ENCODE results near the gene ADARB2. TPM values are rescaled to one million over a fixed set of nuclear protein-coding genes. Genes with fewer than 3 reads are reported as not detected.

ADARB2 gene
- polyA plus RNA-seq, 1 of the 3 experiments (the other 2 are of a cell fraction): not detected

GRCh38 chr10:1573981-1574380, 163.3 kb downstream of the ADARB2 start:
- POLR2A ChIA-PET: no interaction called here
- CTCF ChIA-PET: interaction anchor here (0.6 to 0.9 kb wide), 2 partner anchors 60 to 77 kb away, joined by 3 read pairs; no protein-coding TSS in a partner anchor
- no peaks in the 10 kb centered on the region for H3F3A ChIP-seq (replicated peaks; ENCODE audit: insufficient read depth)
- no peak overlapping the region for H3K4me3 ChIP-seq (ENCODE audit: low read depth in 2 of 2, low read length in 1 of 2)
- DNase-seq: no peak
- no peaks in the 10 kb centered on the region for H3K9me2 ChIP-seq
- no peaks in the 10 kb centered on the region for H3K27me3 ChIP-seq (ENCODE audit: insufficient read depth)
- H3K79me2 ChIP-seq (ENCODE audit: insufficient read depth): no peaks in the 10 kb centered on the region
- H3K27ac ChIP-seq (ENCODE audit: low read depth in 2 of 2, low read length in 1 of 2): no peak overlapping the region
- H2AFZ ChIP-seq (ENCODE audit: low read depth): no peak overlapping the region
- no peaks in the 10 kb centered on the region for H3K9me3 ChIP-seq
- 27% methylated on average over 11 of the region's 12 CpGs for WGBS (ENCODE audit: low lambda C conversion rate)
- H4K20me1 ChIP-seq (ENCODE audit: insufficient read depth): no peaks in the 10 kb centered on the region
- no peaks in the 10 kb centered on the region for H3K36me3 ChIP-seq (replicated peaks in 1 of 2; ENCODE audit: control insufficient read depth in 1 of 2, insufficient read depth in 2 of 2, low read length in 1 of 2)
- no peak for TF ChIP-seq USF2 (IDR thresholded peaks at IDR 0.05; ENCODE audit: borderline replicate concordance, low read depth, low read length)
- no peak for TF ChIP-seq RCOR1 (IDR thresholded peaks at IDR 0.05; ENCODE audit: low read length)
- TF ChIP-seq ELF1 (IDR thresholded peaks at IDR 0.05): no peak
- H3K4me2 ChIP-seq: no peak overlapping the region
- no peak overlapping the region for H3K9ac ChIP-seq
- peaks cover 0 to 10% of the 10 kb centered on the region in 2 experiments; a peak in 1 of 4 replicates for H3K4me1 ChIP-seq (ENCODE audit: control insufficient read depth in 1 of 2, insufficient read depth in 2 of 2, low read depth in 1 of 2, low read length in 1 of 2)

DNA sequence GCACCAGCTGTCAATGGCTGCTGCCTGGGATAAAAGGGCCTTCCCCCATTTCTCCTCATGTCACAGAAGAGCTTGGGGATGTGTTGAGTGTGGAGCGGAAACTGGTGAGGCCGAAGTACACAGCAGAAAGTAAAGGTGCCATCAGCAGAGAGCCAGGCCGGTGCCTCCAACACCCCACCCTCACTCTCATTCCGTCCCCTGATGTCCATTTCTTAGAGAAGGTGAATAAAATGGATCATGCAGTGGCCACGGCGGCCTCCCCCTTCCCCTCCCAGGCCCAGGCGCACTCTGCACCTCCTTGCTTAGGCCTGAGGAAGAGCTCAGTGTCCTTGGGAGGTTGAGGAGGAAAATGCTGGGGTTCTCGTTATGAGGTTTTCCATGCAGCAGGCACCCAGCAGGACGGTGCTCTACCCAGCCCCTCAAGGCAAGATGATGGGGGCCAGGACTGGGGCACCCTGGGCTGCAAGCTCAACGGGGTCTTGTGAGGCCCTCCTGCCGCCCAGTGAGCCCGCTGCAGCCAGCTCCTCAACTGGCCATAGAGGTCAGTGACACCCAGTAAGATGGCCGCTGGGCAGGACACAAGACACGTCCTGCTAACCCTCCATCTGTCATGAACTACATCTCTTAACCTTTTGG, 163.9 kb downstream of the ADARB2 start:
- peaks cover 0 to 10% of the 10 kb centered on the region in 2 experiments; a peak in 1 of 4 replicates for H3K4me1 ChIP-seq (ENCODE audit: control insufficient read depth in 1 of 2, insufficient read depth in 2 of 2, low read depth in 1 of 2, low read length in 1 of 2)
- H3K79me2 ChIP-seq (ENCODE audit: insufficient read depth): no peaks in the 10 kb centered on the region
- no peak overlapping the region for H2AFZ ChIP-seq (ENCODE audit: low read depth)
- H3F3A ChIP-seq (replicated peaks; ENCODE audit: insufficient read depth): no peaks in the 10 kb centered on the region
- no peaks in the 10 kb centered on the region for H4K20me1 ChIP-seq (ENCODE audit: insufficient read depth)
- TF ChIP-seq, protein P1, sequence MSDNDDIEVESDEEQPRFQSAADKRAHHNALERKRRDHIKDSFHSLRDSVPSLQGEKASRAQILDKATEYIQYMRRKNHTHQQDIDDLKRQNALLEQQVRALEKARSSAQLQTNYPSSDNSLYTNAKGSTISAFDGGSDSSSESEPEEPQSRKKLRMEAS (IDR thresholded peaks at IDR 0.05; ENCODE audit: low read depth): no peak
- TF ChIP-seq SIN3A (IDR thresholded peaks at IDR 0.05; ENCODE audit: borderline replicate concordance, low read depth, low read length): no peak
- TF ChIP-seq USF1 (IDR thresholded peaks at IDR 0.05; ENCODE audit: borderline replicate concordance, low read depth): no peak
- TF ChIP-seq YY1 (IDR thresholded peaks at IDR 0.05; ENCODE audit: low read depth): no peak
- no peak for TF ChIP-seq EP300 (IDR thresholded peaks at IDR 0.05; ENCODE audit: borderline replicate concordance in 1 of 2, low read depth in 1 of 2, low read length in 1 of 2)
- H3K36me3 ChIP-seq (replicated peaks in 1 of 2; ENCODE audit: control insufficient read depth in 1 of 2, insufficient read depth in 2 of 2, low read length in 1 of 2): no peaks in the 10 kb centered on the region
- H3K4me3 ChIP-seq (ENCODE audit: low read depth in 2 of 2, low read length in 1 of 2): no peak overlapping the region
- H3K9me2 ChIP-seq: no peaks in the 10 kb centered on the region
- POLR2A ChIA-PET: no interaction called here
- CTCF ChIA-PET: interaction anchor here (0.6 to 0.9 kb wide), 3 partner anchors 12 to 77 kb away, joined by 3 read pairs; no protein-coding TSS in a partner anchor
- no peaks in the 10 kb centered on the region for H3K27me3 ChIP-seq (ENCODE audit: insufficient read depth)
- H3K4me2 ChIP-seq: no peak overlapping the region
- H3K9ac ChIP-seq: no peak overlapping the region
- no peaks in the 10 kb centered on the region for H3K9me3 ChIP-seq
- 45% methylated on average over 8 of the region's 14 CpGs for WGBS (ENCODE audit: low lambda C conversion rate)
- no peak for DNase-seq
- no peak overlapping the region for H3K27ac ChIP-seq (ENCODE audit: low read depth in 2 of 2, low read length in 1 of 2)
